Measurements from ENCODE around the gene SERPING1.

Gene SERPING1

GRCh38 chr11:57585301-57585700 is 12.2 kb upstream of the SERPING1 start:
- H3K27ac ChIP-seq (ENCODE audit: low read length) = no peak overlapping the region
- H3K4me3 ChIP-seq (ENCODE audit: low read length) = no peak overlapping the region
- no peaks in the 10 kb centered on the region for H3K27me3 ChIP-seq (replicated peaks; ENCODE audit: insufficient read depth, low read length)
- H3K4me1 ChIP-seq (ENCODE audit: low read length) = peaks cover 10% of the 10 kb centered on the region
- H2AFZ ChIP-seq (ENCODE audit: low read length) = no peak overlapping the region
- H3K9ac ChIP-seq (ENCODE audit: low read length) = no peak overlapping the region
- no peaks in the 10 kb centered on the region for H3K79me2 ChIP-seq (ENCODE audit: low read length)
- DNase-seq = peak; percentile 29
- peak overlapping the region; percentile 12; the same call in 1 of the 2 replicates for H3K4me2 ChIP-seq (ENCODE audit: low read depth, low read length)
- H3K9me3 ChIP-seq (replicated peaks; ENCODE audit: insufficient read depth, low read length) = no peaks in the 10 kb centered on the region
- no peaks in the 10 kb centered on the region for H3F3A ChIP-seq (ENCODE audit: insufficient read depth, low read length)
- no peaks in the 10 kb centered on the region for H3K9me2 ChIP-seq (replicated peaks; ENCODE audit: insufficient read depth, low read length)
- no peak for TF ChIP-seq CTCF (IDR thresholded peaks at IDR 0.05; ENCODE audit: low read length)
- no peak for TF ChIP-seq EZH2 (optimal IDR thresholded peaks at IDR 0.05; ENCODE audit: low read depth, low read length)
- no peak for TF ChIP-seq EZH2phosphoT487 (IDR thresholded peaks at IDR 0.05; ENCODE audit: low read length)
- H3K36me3 ChIP-seq (replicated peaks; ENCODE audit: insufficient read depth, low read length) = no peaks in the 10 kb centered on the region
- no peaks in the 10 kb centered on the region for H4K20me1 ChIP-seq (ENCODE audit: insufficient read depth, low read length)

- peaks cover 10% of the 10 kb centered on the region for H3K4me1 ChIP-seq (ENCODE audit: low read length)
- DNase-seq = no peak
- H3K9ac ChIP-seq (ENCODE audit: low read length) = no peak overlapping the region
- no peak overlapping the region for H3K4me3 ChIP-seq (ENCODE audit: low read length)
- no peaks in the 10 kb centered on the region for H3K9me2 ChIP-seq (replicated peaks; ENCODE audit: insufficient read depth, low read length)
- TF ChIP-seq CTCF (IDR thresholded peaks at IDR 0.05; ENCODE audit: low read length) = no peak
- TF ChIP-seq EZH2phosphoT487 (IDR thresholded peaks at IDR 0.05; ENCODE audit: low read length) = no peak
- no peak for TF ChIP-seq EZH2 (optimal IDR thresholded peaks at IDR 0.05; ENCODE audit: low read depth, low read length)
- no peak overlapping the region for H3K4me2 ChIP-seq (ENCODE audit: low read depth, low read length)
- no peaks in the 10 kb centered on the region for H3K79me2 ChIP-seq (ENCODE audit: low read length)
- no peaks in the 10 kb centered on the region for H3K9me3 ChIP-seq (replicated peaks; ENCODE audit: insufficient read depth, low read length)
- H3K36me3 ChIP-seq (replicated peaks; ENCODE audit: insufficient read depth, low read length) = no peaks in the 10 kb centered on the region
- H3F3A ChIP-seq (ENCODE audit: insufficient read depth, low read length) = no peaks in the 10 kb centered on the region
- no peaks in the 10 kb centered on the region for H3K27me3 ChIP-seq (replicated peaks; ENCODE audit: insufficient read depth, low read length)
- no peaks in the 10 kb centered on the region for H4K20me1 ChIP-seq (ENCODE audit: insufficient read depth, low read length)
- no peak overlapping the region for H3K27ac ChIP-seq (ENCODE audit: low read length)
- no peak overlapping the region for H2AFZ ChIP-seq (ENCODE audit: low read length)
Observed at GRCh38 chr11:57586711-57587245, 10.7 kb upstream of the SERPING1 start.

- Histone ChIP-seq H3K27ac (ENCODE audit: low read length) (no peak overlapping the region), H3K27me3 (replicated peaks; ENCODE audit: insufficient read depth, low read length) (no peaks in the 10 kb centered on the region), H3K4me2 (ENCODE audit: low read depth, low read length) (no peak overlapping the region), H3K9me3 (replicated peaks; ENCODE audit: insufficient read depth, low read length) (no peaks in the 10 kb centered on the region), H3K4me1 (ENCODE audit: low read length) (peaks cover 10% of the 10 kb centered on the region), H3K9me2 (replicated peaks; ENCODE audit: insufficient read depth, low read length) (no peaks in the 10 kb centered on the region), H3K4me3 (ENCODE audit: low read length) (no peak overlapping the region), H3K36me3 (replicated peaks; ENCODE audit: insufficient read depth, low read length) (no peaks in the 10 kb centered on the region), H2AFZ (ENCODE audit: low read length) (no peak overlapping the region), H3K79me2 (ENCODE audit: low read length) (no peaks in the 10 kb centered on the region), H3F3A (ENCODE audit: insufficient read depth, low read length) (no peaks in the 10 kb centered on the region), H3K9ac (ENCODE audit: low read length) (no peak overlapping the region), H4K20me1 (ENCODE audit: insufficient read depth, low read length) (no peaks in the 10 kb centered on the region)
- no peak for DNase-seq
- TF ChIP-seq EZH2phosphoT487 (IDR thresholded peaks at IDR 0.05; ENCODE audit: low read length) (no peak), CTCF (IDR thresholded peaks at IDR 0.05; ENCODE audit: low read length) (no peak), EZH2 (optimal IDR thresholded peaks at IDR 0.05; ENCODE audit: low read depth, low read length) (no peak)
Observed at GRCh38 chr11:57588046-57588710, 9.3 kb upstream of the SERPING1 start.

All from MM.1S (cell line).